HepG2 (cell line): Measurements from ENCODE around the gene QDPR. TPM values are rescaled to one million over a fixed set of nuclear protein-coding genes. Genes with fewer than 3 reads are reported as not detected.
A peak's percentile ranks its signal among the peaks of the same experiment; 100 is the strongest.

Source experiments
- FOXA3 ChIP-seq: IDR thresholded peaks from 2 replicates; pipeline ENCODE4 v1.6.1; 2016; ENCODE audit warnings: missing genetic modification reagents, missing compliant biosample characterization
- HDAC2 ChIP-seq: sonication (generic); formaldehyde crosslinking; IDR thresholded peaks from 2 replicates; pipeline ENCODE4 v1.4.0; 2020; ENCODE audit warnings: missing genetic modification reagents
- HOXA7 ChIP-seq: sonication (generic); formaldehyde crosslinking; IDR thresholded peaks from 2 replicates; pipeline ENCODE4 v1.8.1; 2022; ENCODE audit warnings: mild to moderate bottlenecking, missing genetic modification reagents, moderate library complexity
- HOXA9 ChIP-seq: sonication (generic); formaldehyde crosslinking; IDR thresholded peaks from 2 replicates; pipeline ENCODE4 v1.8.1; 2022; ENCODE audit warnings: missing genetic modification reagents, mild to moderate bottlenecking, moderate library complexity, borderline replicate concordance
- ISX ChIP-seq: sonication (generic); formaldehyde crosslinking; conservative IDR thresholded peaks from 2 replicates; pipeline ENCODE4 v1.5.0; 2020; ENCODE audit warnings: missing genetic modification reagents
- MIER2 ChIP-seq: IDR thresholded peaks from 2 replicates; pipeline ENCODE4 v1.6.1; 2016; ENCODE audit warnings: missing biosample characterization, missing genetic modification reagents
- MTF1 ChIP-seq: sonication (generic); formaldehyde crosslinking; IDR thresholded peaks from 2 replicates; pipeline ENCODE4 v1.5.0; 2020; ENCODE audit warnings: missing genetic modification reagents
- NONO ChIP-seq, 2 experiments: fragments of 450-650 bp in 1 of 2; sonication (generic) in 1 of 2; formaldehyde crosslinking in 1 of 2; IDR thresholded peaks in 1 of 2; conservative IDR thresholded peaks in 1 of 2; 2 replicates each; pipeline versions ENCODE4 v1.6.1 to v1.8.0; 2017 to 2022; ENCODE audit warnings: mild to moderate bottlenecking in 1 of 2, missing genetic modification reagents in 1 of 2, moderate library complexity in 1 of 2
- YEATS4 ChIP-seq: sonication (generic); formaldehyde crosslinking; IDR thresholded peaks from 2 replicates; pipeline ENCODE4 v1.4.0; 2020; ENCODE audit warnings: missing genetic modification reagents, borderline replicate concordance
- ZNF296 ChIP-seq: sonication (generic); formaldehyde crosslinking; conservative IDR thresholded peaks from 2 replicates; pipeline ENCODE4 v1.5.0; 2020; ENCODE audit warnings: mild to moderate bottlenecking, missing genetic modification reagents
- ZNF501 ChIP-seq: sonication (generic); formaldehyde crosslinking; IDR thresholded peaks from 2 replicates; pipeline ENCODE4 v1.5.1; 2020; ENCODE audit warnings: mild to moderate bottlenecking, moderate library complexity, missing genetic modification reagents
- ZNF543 ChIP-seq: sonication (generic); formaldehyde crosslinking; IDR thresholded peaks from 2 replicates; pipeline ENCODE4 v1.4.0; 2020; ENCODE audit warnings: mild to moderate bottlenecking, missing genetic modification reagents
- ZNF547 ChIP-seq: sonication (generic); formaldehyde crosslinking; IDR thresholded peaks from 2 replicates; pipeline ENCODE4 v1.5.1; 2020; ENCODE audit warnings: mild to moderate bottlenecking, missing genetic modification reagents
- polyA plus RNA-seq, 8 experiments: library from polyadenylated mRNA; depleted of rRNA in 3 of 8; stranded (reverse) in 7 of 8; unstranded in 1 of 8; fragments of >200 nt; fragmentation: Illumina TruSeq in 4 of 8; extraction: Trizol in 4 of 8; gene quantifications; 2 replicates each; pipeline versions ENCODE4 v1.2.1 to v1.2.3, GENCODE V29; 2011 to 2016; ENCODE audit warnings: low read depth in 4 of 8, missing spikeins in 1 of 8, mixed read lengths in 1 of 8; ENCODE audit not compliant: insufficient read depth in 1 of 8
- total RNA-seq, 5 experiments: library from RNA; depleted of rRNA; stranded (reverse); fragments of >200 nt; fragmentation: Illumina TruSeq; extraction: Trizol; gene quantifications; 2 replicates each; pipeline ENCODE4 v1.2.3, GENCODE V29; 2016; ENCODE audit warnings: low read depth in 1 of 5
- TF ChIP-seq, protein P1 (sequence below): sonication (generic); formaldehyde crosslinking; IDR thresholded peaks from 2 replicates; pipeline ENCODE4 v1.8.0; 2022; ENCODE audit warnings: low read depth, missing genetic modification reagents
- TF ChIP-seq, protein P2 (sequence below): sonication (generic); formaldehyde crosslinking; IDR thresholded peaks from 2 replicates; pipeline ENCODE4 v1.9.0; 2021; ENCODE audit warnings: missing genetic modification reagents, mild to moderate bottlenecking, borderline replicate concordance
- TF ChIP-seq, protein P3 (sequence below): sonication (generic); formaldehyde crosslinking; IDR thresholded peaks from 2 replicates; pipeline ENCODE4 v1.4.0; 2020; ENCODE audit warnings: missing genetic modification reagents
- TF ChIP-seq, protein P4 (sequence below): sonication (generic); formaldehyde crosslinking; IDR thresholded peaks from 2 replicates; pipeline ENCODE4 v1.5.0; 2020; ENCODE audit warnings: mild to moderate bottlenecking, missing genetic modification reagents
- TF ChIP-seq, protein P5 (sequence below): sonication (generic); formaldehyde crosslinking; IDR thresholded peaks from 2 replicates; pipeline ENCODE4 v1.4.0; 2020; ENCODE audit warnings: missing genetic modification reagents, borderline replicate concordance

QDPR gene
- total and polyA plus RNA-seq, 2 of the 13 experiments (the other 11 are each of a cell fraction or from before 2014, with no cell fraction given) = 9.9 to 95.5 TPM

DNA sequence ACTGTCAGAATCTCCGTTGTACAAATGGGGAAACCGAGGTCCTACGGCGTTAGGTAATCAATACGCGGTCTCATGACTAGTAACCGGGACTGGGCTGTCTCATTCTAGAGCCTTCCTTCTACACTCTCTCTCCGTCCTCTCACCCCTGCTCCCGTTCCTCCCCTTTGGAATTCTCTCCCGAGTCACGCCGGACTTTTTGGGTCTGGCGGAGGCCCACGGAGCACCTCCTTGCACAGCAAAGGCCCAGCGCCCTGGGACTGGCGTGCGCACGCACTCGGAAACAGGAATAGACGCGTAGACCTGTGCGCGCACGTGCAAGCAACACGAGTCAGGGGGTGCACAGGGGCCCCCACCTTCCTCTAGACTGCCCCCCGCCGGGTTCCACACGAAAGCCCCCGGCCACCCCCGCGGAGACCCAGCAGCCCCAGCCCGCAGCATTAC, 361 bp downstream of the QDPR start (continued):
- TF ChIP-seq HDAC2 (CRISPR knock-in tag) (no peak), MIER2 (CRISPR knock-in tag) (0 out of 2 replicates have a peak, but pooled peaks have one; percentile 15), MTF1 (no peak), HOXA9 (CRISPR knock-in tag) (0 out of 2 replicates have a peak, but pooled peaks have one; percentile 56), FOXA3 (CRISPR knock-in tag) (no peak), YEATS4 (CRISPR knock-in tag) (no peak), HOXA7 (CRISPR knock-in tag) (no peak), ZNF501 (0 out of 2 replicates have a peak, but pooled peaks have one; percentile 6), ISX (CRISPR knock-in tag) (no peak), ZNF296 (0 out of 2 replicates have a peak, but pooled peaks have one; percentile 18), ZNF543 (CRISPR knock-in tag) (peak; percentile 67; the same call in 1 of the 2 replicates), ZNF547 (no peak), NONO (IDR thresholded peaks at IDR 0.05) (no peak), NONO (CRISPR knock-in tag; conservative IDR thresholded peaks at IDR 0.05) (no peak)
- TF ChIP-seq, protein P1, sequence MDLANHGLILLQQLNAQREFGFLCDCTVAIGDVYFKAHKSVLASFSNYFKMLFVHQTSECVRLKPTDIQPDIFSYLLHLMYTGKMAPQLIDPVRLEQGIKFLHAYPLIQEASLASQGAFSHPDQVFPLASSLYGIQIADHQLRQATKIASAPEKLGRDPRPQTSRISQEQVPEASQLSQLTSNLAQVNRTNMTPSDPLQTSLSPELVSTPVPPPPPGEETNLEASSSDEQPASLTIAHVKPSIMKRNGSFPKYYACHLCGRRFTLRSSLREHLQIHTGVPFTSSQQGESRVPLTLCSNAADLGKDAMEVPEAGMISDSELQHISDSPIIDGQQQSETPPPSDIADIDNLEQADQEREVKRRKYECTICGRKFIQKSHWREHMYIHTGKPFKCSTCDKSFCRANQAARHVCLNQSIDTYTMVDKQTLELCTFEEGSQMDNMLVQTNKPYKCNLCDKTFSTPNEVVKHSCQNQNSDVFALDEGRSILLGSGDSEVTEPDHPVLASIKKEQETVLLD (CRISPR knock-in tag) = no peak
- TF ChIP-seq, protein P2, sequence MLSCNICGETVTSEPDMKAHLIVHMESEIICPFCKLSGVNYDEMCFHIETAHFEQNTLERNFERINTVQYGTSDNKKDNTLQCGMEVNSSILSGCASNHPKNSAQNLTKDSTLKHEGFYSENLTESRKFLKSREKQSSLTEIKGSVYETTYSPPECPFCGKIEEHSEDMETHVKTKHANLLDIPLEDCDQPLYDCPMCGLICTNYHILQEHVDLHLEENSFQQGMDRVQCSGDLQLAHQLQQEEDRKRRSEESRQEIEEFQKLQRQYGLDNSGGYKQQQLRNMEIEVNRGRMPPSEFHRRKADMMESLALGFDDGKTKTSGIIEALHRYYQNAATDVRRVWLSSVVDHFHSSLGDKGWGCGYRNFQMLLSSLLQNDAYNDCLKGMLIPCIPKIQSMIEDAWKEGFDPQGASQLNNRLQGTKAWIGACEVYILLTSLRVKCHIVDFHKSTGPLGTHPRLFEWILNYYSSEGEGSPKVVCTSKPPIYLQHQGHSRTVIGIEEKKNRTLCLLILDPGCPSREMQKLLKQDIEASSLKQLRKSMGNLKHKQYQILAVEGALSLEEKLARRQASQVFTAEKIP (CRISPR knock-in tag) = no peak
- TF ChIP-seq, protein P3, sequence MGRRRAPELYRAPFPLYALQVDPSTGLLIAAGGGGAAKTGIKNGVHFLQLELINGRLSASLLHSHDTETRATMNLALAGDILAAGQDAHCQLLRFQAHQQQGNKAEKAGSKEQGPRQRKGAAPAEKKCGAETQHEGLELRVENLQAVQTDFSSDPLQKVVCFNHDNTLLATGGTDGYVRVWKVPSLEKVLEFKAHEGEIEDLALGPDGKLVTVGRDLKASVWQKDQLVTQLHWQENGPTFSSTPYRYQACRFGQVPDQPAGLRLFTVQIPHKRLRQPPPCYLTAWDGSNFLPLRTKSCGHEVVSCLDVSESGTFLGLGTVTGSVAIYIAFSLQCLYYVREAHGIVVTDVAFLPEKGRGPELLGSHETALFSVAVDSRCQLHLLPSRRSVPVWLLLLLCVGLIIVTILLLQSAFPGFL = no peak
- TF ChIP-seq, protein P4, sequence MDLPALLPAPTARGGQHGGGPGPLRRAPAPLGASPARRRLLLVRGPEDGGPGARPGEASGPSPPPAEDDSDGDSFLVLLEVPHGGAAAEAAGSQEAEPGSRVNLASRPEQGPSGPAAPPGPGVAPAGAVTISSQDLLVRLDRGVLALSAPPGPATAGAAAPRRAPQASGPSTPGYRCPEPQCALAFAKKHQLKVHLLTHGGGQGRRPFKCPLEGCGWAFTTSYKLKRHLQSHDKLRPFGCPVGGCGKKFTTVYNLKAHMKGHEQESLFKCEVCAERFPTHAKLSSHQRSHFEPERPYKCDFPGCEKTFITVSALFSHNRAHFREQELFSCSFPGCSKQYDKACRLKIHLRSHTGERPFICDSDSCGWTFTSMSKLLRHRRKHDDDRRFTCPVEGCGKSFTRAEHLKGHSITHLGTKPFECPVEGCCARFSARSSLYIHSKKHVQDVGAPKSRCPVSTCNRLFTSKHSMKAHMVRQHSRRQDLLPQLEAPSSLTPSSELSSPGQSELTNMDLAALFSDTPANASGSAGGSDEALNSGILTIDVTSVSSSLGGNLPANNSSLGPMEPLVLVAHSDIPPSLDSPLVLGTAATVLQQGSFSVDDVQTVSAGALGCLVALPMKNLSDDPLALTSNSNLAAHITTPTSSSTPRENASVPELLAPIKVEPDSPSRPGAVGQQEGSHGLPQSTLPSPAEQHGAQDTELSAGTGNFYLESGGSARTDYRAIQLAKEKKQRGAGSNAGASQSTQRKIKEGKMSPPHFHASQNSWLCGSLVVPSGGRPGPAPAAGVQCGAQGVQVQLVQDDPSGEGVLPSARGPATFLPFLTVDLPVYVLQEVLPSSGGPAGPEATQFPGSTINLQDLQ (CRISPR knock-in tag) = no peak
- TF ChIP-seq, protein P5, sequence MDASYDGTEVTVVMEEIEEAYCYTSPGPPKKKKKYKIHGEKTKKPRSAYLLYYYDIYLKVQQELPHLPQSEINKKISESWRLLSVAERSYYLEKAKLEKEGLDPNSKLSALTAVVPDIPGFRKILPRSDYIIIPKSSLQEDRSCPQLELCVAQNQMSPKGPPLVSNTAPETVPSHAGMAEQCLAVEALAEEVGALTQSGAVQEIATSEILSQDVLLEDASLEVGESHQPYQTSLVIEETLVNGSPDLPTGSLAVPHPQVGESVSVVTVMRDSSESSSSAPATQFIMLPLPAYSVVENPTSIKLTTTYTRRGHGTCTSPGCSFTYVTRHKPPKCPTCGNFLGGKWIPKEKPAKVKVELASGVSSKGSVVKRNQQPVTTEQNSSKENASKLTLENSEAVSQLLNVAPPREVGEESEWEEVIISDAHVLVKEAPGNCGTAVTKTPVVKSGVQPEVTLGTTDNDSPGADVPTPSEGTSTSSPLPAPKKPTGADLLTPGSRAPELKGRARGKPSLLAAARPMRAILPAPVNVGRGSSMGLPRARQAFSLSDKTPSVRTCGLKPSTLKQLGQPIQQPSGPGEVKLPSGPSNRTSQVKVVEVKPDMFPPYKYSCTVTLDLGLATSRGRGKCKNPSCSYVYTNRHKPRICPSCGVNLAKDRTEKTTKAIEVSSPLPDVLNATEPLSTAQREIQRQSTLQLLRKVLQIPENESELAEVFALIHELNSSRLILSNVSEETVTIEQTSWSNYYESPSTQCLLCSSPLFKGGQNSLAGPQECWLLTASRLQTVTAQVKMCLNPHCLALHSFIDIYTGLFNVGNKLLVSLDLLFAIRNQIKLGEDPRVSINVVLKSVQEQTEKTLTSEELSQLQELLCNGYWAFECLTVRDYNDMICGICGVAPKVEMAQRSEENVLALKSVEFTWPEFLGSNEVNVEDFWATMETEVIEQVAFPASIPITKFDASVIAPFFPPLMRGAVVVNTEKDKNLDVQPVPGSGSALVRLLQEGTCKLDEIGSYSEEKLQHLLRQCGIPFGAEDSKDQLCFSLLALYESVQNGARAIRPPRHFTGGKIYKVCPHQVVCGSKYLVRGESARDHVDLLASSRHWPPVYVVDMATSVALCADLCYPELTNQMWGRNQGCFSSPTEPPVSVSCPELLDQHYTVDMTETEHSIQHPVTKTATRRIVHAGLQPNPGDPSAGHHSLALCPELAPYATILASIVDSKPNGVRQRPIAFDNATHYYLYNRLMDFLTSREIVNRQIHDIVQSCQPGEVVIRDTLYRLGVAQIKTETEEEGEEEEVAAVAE (CRISPR knock-in tag) = no peak
